GM19467 (cell line): ENCODE measurements around the gene SUN2.

ENCODE experiments used
- ATAC-seq: cut with Tn5 transposase; IDR thresholded peaks from one replicate; pipeline ENCODE4 v1.9.1; 2021; ENCODE audit warnings: mild to moderate bottlenecking, moderate library complexity; ENCODE audit not compliant: unreplicated experiment

SUN2 gene

GRCh38 chr22:38781033-38781432, 25.2 kb upstream of the SUN2 start:
- no peak for ATAC-seq

GRCh38 chr22:38777087-38777671, 21.4 kb upstream of the SUN2 start:
- no peak for ATAC-seq

GRCh38 chr22:38776086-38776485, 20.3 kb upstream of the SUN2 start:
- no peak for ATAC-seq

- ATAC-seq: no peak
Measured at GRCh38 chr22:38775656-38776055, 19.9 kb upstream of the SUN2 start.

- ATAC-seq: no peak
Measured at GRCh38 chr22:38774496-38775166, 18.8 kb upstream of the SUN2 start.

- ATAC-seq: no peak
Measured at GRCh38 chr22:38773363-38773946, 17.7 kb upstream of the SUN2 start.

GRCh38 chr22:38772623-38772873, 16.8 kb upstream of the SUN2 start:
- no peak for ATAC-seq

GRCh38 chr22:38770257-38770949, 14.6 kb upstream of the SUN2 start:
- no peak for ATAC-seq

GRCh38 chr22:38768036-38768435, 12.2 kb upstream of the SUN2 start:
- ATAC-seq: no peak

- ATAC-seq: no peak
Measured at GRCh38 chr22:38767313-38767712, 11.5 kb upstream of the SUN2 start.

GRCh38 chr22:38766076-38766777, 10.4 kb upstream of the SUN2 start:
- no peak for ATAC-seq

- no peak for ATAC-seq
Measured at GRCh38 chr22:38762551-38762983, 6.8 kb upstream of the SUN2 start.

GRCh38 chr22:38761202-38762162, 5.7 kb upstream of the SUN2 start:
- ATAC-seq: no peak

- ATAC-seq: no peak
Measured at GRCh38 chr22:38760477-38761201, 4.8 kb upstream of the SUN2 start.

- ATAC-seq: no peak
Measured at GRCh38 chr22:38759005-38759404, 3.2 kb upstream of the SUN2 start.

- no peak for ATAC-seq
Measured at GRCh38 chr22:38758276-38758945, 2.6 kb upstream of the SUN2 start.

- no peak for ATAC-seq
Measured at GRCh38 chr22:38757464-38757757, 1.6 kb upstream of the SUN2 start.

GRCh38 chr22:38756711-38757463, 1.1 kb upstream of the SUN2 start:
- ATAC-seq: no peak
